K562 (cell line): ENCODE results near the gene ARHGAP29.

Source experiments
- CHD4 ChIP-seq: fragments of 200-600 bp; sonication (generic); IDR thresholded peaks from 3 replicates; pipeline ENCODE4 v1.6.1; 2012; ENCODE audit warnings: low read depth, mild to moderate bottlenecking, mixed read lengths, low read length, inconsistent platforms; ENCODE audit not compliant: insufficient read depth, insufficient replicate concordance, poor library complexity, severe bottlenecking
- MYC ChIP-seq, 2 experiments: fragments of 250-450 bp in 1 of 2; sonication (Bioruptor Pico) in 1 of 2; IDR thresholded peaks; 2 replicates each; pipeline versions ENCODE4 v1.5.1 to v1.6.1; 2012 to 2021; ENCODE audit warnings: low read depth in 2 of 2, borderline replicate concordance in 1 of 2, improper control_type of control experiment in 1 of 2, low read length in 1 of 2, mild to moderate bottlenecking in 1 of 2, moderate library complexity in 1 of 2
- SP1 ChIP-seq: sonication (generic); formaldehyde crosslinking; IDR thresholded peaks from 2 replicates; pipeline ENCODE4 v1.8.1; 2022; ENCODE audit warnings: mild to moderate bottlenecking, missing genetic modification reagents
- ZNF274 ChIP-seq: IDR thresholded peaks from 2 replicates; pipeline ENCODE4 v1.6.1; 2011; ENCODE audit warnings: low read depth, mild to moderate bottlenecking, low read length, moderate library complexity, borderline replicate concordance
- TF ChIP-seq, protein P1 (sequence below): fragments of 450-650 bp; IDR thresholded peaks from 2 replicates; pipeline ENCODE4 v1.6.1; 2016
- TF ChIP-seq, protein P2 (sequence below): IDR thresholded peaks from 2 replicates; pipeline ENCODE4 v1.6.1; 2012; ENCODE audit warnings: low read depth, low read length, improper control_type of control experiment, borderline replicate concordance
- TF ChIP-seq, protein P3 (sequence below), 3 experiments: IDR thresholded peaks in 2 of 3; conservative IDR thresholded peaks in 1 of 3; 2 replicates each; pipeline ENCODE4 v1.5.1; 2011 to 2012; ENCODE audit warnings: low read length in 3 of 3, mild to moderate bottlenecking in 3 of 3, control low read depth in 2 of 3, improper control_type of control experiment in 1 of 3, inconsistent platforms in 1 of 3, low read depth in 1 of 3, mixed read lengths in 1 of 3, moderate library complexity in 1 of 3; ENCODE audit not compliant: insufficient read depth in 2 of 3
- TF ChIP-seq, protein P4 (sequence below): sonication (generic); formaldehyde crosslinking; IDR thresholded peaks from 2 replicates; pipeline ENCODE4 v1.8.1; 2022; ENCODE audit warnings: missing genetic modification reagents

DNA sequence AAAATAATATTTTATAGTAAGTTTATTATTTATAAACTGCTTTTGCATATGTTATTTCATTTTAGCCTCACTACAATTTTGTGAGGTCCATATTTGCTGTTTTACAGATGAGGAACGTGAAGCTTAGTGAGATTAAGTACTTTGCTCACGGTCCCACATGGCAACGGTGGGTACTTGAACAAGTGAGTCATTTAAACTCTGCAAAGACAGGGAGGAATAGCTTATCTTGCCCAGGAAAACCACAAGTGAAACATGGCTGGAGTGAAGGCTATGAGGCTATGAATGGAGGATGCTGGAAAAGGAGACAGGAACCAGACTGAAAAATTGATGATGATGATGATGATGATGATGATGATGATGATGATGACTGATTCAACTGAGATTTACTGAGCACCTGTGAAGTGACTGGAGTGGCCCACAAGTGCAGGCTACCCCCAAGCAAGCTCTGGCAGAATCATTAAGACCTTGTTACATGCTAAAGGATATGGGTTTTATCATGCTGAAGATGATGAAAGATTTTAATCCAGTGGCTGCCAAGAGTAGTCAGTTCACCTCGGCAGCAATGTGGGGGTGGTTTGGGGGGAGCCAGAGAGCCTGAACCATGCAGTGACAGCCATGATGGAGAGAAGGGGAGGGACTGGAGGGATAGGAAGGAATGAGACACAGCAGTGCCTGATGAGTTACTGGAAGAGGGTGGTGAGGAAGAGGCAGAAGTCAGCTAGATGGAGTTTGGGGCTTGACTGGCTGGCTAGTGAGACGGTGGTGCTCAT is 115.0 kb downstream of the ARHGAP29 start:
- TF ChIP-seq, protein P1, sequence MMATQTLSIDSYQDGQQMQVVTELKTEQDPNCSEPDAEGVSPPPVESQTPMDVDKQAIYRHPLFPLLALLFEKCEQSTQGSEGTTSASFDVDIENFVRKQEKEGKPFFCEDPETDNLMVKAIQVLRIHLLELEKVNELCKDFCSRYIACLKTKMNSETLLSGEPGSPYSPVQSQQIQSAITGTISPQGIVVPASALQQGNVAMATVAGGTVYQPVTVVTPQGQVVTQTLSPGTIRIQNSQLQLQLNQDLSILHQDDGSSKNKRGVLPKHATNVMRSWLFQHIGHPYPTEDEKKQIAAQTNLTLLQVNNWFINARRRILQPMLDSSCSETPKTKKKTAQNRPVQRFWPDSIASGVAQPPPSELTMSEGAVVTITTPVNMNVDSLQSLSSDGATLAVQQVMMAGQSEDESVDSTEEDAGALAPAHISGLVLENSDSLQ = no peak
- TF ChIP-seq ZNF274 (no peak), SP1 (CRISPR knock-in tag) (no peak), CHD4 (no peak), MYC (IDR thresholded peaks at IDR 0.05; ENCODE audit: low read depth, low read length) (no peak), MYC (CRISPR knock-in tag; IDR thresholded peaks at IDR 0.05; ENCODE audit: borderline replicate concordance, low read depth) (no peak)
- TF ChIP-seq, protein P2, sequence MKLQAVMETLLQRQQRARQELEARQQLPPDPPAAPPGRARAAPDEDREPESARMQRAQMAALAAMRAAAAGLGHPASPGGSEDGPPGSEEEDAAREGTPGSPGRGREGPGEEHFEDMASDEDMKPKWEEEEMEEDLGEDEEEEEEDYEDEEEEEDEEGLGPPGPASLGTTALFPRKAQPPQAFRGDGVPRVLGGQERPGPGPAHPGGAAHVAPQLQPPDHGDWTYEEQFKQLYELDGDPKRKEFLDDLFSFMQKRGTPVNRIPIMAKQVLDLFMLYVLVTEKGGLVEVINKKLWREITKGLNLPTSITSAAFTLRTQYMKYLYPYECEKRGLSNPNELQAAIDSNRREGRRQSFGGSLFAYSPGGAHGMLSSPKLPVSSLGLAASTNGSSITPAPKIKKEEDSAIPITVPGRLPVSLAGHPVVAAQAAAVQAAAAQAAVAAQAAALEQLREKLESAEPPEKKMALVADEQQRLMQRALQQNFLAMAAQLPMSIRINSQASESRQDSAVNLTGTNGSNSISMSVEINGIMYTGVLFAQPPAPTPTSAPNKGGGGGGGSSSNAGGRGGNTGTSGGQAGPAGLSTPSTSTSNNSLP = no peak
- TF ChIP-seq, protein P3, sequence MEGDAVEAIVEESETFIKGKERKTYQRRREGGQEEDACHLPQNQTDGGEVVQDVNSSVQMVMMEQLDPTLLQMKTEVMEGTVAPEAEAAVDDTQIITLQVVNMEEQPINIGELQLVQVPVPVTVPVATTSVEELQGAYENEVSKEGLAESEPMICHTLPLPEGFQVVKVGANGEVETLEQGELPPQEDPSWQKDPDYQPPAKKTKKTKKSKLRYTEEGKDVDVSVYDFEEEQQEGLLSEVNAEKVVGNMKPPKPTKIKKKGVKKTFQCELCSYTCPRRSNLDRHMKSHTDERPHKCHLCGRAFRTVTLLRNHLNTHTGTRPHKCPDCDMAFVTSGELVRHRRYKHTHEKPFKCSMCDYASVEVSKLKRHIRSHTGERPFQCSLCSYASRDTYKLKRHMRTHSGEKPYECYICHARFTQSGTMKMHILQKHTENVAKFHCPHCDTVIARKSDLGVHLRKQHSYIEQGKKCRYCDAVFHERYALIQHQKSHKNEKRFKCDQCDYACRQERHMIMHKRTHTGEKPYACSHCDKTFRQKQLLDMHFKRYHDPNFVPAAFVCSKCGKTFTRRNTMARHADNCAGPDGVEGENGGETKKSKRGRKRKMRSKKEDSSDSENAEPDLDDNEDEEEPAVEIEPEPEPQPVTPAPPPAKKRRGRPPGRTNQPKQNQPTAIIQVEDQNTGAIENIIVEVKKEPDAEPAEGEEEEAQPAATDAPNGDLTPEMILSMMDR (IDR thresholded peaks at IDR 0.05 in 2 of 3, conservative IDR thresholded peaks at IDR 0.05 in 1 of 3; ENCODE audit: insufficient read depth in 2 of 3, low read depth in 1 of 3, low read length in 3 of 3) = no peak
- TF ChIP-seq, protein P4, sequence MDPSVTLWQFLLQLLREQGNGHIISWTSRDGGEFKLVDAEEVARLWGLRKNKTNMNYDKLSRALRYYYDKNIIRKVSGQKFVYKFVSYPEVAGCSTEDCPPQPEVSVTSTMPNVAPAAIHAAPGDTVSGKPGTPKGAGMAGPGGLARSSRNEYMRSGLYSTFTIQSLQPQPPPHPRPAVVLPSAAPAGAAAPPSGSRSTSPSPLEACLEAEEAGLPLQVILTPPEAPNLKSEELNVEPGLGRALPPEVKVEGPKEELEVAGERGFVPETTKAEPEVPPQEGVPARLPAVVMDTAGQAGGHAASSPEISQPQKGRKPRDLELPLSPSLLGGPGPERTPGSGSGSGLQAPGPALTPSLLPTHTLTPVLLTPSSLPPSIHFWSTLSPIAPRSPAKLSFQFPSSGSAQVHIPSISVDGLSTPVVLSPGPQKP (CRISPR knock-in tag) = no peak
